HPDE6-E6E7 (cell line): ENCODE measurements around the gene TNIK.
A peak's percentile ranks its signal among the peaks of the same experiment; 100 is the strongest.

Experiments
- DNase-seq: peaks from one replicate; pipeline ENCODE4 v3.0.0; 2011; ENCODE audit warnings: missing footprints; ENCODE audit errors: extremely low spot score

The TNIK gene

DNA sequence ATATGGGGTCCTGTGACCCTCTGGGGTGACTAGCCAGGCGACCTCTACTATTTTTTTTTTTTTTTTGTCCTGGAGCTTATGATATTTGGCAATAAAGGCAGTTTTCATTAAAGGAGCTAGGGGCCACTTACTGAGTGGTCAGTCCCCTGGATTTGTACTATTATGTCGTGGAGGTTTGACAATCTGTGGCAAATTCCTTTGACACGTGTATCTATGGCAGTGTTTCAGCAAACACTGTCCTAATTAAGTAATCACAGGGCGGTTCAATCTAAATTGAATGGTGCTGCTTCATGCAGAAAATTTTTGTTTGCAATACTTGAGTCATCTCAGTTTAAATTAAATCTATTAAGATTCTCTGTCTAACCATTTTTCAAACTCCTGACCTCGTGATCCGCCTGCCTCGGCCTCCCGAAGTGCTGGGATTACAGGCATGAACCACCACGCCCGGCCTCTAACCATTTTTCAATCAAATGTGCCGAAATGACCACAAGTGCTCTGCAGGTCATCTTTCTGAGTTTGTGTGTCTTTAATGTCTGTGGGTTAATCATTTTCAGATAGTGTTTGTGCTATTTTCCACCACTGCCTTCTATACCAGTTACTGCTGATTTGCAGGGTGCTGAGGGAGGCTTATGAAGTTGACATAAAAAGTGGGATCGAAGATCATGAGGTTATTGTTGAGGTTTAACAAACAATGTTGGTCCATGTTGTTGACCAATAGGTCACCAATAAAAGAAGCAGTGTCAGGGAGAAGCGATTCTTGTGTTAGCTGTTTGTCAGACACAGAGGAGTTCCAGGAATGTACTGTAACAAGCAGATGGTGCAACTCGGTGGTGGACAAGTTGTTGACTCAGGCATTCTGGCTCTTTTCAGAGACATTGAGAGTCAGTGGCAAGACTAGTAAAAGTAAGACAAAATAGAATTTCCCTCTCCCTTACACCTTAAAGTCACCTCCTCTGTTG is 415.1 kb downstream of the TNIK start:
- no peak for DNase-seq

DNA sequence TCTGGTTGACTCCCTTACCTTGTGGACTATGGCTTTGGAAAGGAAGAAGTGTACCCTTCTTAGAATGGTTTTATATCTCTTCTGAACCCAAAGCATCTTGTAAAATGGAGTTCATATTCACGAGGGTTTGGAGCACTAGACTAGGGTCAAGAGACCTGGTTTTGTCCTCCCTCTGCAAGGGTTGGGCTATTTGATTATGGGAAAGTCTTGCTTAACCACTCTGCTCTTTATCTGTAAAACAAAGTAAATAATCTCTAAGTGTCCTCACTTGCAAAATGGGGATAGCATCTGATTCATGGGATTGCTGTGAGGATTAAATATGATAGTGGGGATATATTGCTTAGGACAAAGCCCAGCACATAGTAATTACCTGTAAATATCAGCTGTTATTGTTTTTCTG is 415.8 kb downstream of the TNIK start:
- no peak for DNase-seq

DNA sequence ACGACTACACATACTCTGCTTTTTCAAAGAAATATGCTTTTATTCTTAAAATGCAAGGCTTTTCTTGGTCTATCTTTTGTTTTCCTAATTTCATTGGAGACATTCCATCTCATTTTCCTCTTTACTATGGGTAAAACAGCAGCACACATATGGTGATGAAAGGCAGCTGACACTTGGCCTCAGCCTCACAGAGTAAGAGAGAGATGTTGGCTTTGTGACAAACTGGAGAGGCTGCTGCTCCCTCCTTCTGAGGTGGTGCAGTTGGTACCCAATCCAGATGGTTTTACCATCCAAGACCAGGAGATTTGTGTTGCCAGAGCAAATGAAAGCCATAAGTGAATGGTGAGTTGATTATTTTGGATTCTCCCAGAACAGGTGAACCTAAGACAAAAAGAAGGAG is 420.5 kb downstream of the TNIK start:
- no peak for DNase-seq

DNA sequence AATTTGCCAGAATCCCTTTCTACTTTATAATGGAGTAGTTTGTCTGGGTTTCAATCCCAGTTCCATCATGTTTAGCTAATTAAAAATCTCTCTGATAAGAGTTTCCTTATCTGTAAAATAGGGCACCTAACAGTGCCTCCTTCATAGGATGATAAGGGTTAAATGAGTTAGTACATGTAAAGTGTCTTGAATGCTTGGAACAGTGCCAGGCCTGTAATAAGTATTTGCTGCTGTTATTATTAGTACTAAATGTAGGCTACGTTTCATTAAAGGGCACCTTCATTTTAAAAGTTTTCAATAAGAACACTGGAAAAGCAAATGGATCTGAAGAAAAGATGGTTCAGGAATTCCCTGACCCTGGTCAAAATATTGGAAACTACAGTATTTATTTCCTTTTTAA is 421.9 kb downstream of the TNIK start:
- DNase-seq: no peak

DNA sequence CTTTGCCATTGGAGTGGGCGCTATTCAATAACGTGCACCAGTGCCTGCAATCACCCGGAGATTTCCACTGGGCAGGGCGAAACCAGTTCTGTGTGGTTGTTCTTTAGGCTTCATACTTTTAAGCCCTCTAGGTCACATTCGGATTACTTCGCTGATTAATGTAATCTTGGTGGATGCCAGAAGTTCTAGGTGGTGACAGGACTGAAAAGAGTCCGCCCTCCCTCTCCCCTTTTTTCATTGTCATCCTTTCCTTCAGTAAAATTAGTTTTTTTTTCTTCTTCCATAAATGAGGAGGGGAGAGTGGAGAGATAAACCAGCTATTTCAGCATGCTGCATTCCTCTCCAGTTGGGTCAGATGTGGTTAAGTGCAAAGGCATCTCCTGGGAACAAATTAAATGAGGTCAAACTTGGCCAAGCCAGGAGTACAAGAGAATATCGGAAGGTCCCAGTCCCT is 431.4 kb downstream of the TNIK start:
- no peak for DNase-seq

DNA sequence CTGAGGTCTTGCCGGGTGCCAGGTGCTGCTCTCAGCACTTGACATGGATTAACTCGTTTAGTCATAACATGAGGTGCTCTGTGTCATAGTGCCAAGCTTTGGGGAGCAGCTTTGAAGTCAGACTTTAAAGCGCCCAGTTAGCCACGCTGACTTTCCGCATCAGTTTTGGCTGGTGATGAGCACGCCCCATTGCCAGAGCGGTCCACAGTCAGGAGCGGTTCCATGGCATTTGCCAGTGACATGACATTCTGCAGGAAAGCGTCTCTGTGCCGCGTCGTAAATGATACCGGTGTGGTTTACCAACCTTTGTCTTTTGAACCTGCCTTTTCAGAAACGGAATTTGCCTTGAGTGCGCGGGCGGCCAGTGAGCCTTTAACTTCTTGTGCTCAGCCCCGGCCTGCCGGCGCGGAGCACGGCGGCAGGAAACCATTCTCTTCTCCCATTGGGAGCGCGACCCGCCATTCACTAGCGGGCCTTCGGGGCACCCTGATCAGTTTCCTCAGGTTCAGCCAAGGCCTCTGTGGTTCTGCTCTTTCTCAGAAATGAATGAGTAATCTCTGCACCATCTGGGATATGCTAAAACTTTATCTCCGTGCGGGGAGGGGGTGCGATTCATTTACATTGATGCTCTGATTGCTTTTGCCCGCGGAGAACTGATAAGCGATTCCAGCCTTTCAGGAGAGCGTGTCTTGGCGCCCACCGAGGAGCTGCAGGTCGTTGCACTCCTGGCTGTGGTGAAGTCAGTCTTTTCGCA is 432.0 kb downstream of the TNIK start:
- DNase-seq: peak; percentile 42

DNA sequence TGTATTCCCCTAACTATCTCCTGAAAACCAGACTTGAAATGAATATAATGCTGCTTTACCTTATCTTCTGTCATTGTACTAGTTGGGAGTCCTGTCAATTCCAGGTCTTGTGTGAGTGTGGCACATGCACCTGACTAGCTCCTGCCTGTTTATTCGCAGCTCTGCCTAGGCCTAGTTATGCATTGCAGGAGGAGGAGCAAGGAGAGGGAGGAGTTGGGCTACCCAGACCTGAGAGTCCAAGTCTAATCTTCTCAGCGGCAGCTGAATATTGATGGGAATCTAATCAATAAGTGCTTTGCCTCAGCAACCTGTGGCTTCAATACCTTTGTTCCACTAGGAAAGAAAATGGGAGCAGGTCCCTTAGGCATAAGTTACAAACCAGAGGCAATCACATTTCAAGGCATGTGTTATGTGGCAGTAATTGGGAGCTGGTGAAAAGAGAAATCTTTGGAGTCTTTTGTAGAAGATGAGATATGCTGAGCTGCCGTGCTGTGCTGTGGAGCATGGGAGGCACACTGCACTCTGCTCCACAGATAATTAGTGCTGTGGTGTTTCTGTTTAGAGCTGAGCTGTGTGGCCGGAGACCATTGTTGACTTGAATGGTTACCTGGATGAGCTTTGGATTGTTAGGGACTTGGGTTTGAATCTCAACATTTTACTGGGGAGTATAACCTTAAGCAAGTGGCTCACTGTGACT is 433.5 kb downstream of the TNIK start, which contains the start of gene SLC2A2:
TSS of gene SLC2A2 (minus strand) at position 124 of the 697 bp plus-strand sequence. CDS start at position 74, 50 bp downstream.
- DNase-seq: no peak

DNA sequence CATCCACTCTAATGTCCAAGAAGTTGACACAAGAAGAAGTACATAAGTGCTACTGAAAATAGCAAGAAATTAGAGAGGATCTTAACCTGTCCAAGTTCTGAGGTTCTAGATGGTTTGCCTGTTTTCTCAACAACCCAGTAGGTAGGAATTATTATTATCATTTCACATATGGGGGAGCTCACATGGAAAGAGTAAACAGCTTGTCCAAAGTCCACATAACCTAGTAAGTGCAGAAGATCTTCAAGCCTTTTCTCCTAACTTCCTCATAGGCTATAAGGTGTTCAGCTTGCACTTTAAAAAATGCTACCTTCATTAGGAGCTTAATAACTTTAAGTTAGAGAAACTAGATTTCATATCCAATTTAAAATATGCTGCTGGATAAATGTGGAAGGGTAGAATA is 436.6 kb downstream of the TNIK start:
- DNase-seq: no peak

DNA sequence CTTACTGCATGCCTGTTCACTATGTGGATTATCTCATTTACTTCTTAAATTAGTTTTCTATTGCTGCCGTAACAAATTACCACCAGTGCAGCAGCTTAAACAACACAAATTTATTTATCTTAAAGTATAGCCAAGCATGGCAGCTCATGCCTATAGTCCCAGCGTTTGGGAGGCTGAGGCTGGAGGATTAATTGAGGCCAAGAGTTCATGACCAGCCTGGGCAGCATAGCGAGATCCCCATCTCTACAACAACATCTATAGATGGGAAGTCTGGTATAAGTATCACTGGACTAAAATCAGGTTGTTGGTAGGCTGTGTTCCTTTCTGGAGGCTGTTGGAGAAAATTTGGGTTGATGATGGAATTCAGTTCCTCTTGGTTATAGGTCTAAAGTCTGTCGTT is 438.8 kb downstream of the TNIK start:
- no peak for DNase-seq

DNA sequence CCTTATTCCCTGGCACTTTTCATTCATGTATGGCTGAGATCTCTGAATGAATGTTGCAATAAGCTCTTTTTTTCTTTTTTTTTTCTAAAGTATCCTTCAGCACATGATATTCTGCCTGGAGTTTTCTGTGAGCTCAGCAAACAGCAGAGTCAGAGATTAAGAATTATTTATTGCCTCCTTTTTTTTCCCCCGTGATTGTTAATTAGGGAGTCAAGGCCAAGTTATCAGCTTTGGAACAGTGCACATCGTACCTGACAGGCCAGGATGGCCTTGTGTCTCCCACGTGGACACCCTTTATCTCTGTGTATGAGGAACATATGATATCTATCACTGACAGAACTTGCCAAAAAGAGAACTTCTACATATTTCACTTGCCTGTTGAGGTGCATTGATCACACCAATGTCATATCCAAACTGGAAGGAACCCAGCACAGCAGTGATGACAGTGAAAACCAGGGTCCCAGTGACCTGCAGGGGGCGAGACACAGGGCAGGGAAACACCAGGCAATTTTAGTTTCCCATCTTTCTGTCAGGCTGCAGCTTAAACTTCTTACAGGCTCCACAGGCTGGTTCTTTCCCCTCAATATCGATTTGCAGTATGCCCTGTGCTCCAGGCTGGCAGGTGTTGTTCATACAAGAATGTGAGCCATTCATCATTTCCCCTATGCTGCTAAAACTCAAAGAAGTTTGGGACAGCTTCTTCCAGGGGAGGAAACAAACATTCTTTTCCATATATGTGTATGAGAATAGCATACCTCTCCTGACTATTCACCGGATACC is 441.9 kb downstream of the TNIK start:
- DNase-seq: no peak

DNA sequence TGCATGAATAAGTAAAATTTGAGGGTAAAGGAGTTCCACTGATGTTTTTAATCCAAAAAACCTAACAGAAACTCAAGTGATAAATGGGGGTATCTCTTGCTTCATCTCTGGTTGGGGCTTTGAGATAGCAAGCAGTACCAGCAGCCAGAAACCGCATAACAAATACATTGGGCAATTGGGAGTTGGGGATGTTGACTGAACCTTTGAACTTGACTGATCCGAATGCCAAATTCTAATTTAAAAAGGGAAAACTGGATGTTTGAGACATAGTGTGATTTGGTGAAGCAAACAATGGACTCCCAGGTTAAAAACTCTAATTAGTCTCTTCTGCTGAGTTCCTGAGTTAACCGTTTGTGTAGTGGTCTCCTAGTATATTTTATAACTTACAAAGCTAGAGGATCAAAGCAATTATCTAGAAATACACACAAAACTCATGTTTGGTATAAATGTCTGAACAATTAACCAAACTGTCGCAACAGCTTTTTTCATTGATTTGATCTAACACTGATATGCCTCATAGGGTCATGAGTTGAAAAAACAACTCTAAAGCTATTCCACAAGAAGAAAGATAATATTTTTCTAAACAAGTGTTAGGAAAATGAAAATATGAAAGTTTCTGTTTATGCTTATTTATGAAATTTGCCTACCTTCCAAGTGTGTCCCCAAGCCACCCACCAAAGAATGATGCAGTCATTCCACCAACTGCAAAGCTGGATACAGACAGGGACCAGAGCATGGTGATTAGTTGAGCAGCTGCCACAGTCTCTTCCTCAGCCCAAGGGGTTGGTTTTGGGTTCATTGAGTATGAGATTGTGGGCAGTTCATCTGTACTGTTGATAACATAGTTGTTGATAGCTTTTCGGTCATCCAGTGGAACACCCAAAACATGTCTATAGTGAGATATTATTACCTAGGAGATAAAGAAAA is 446.1 kb downstream of the TNIK start:
- DNase-seq: no peak

DNA sequence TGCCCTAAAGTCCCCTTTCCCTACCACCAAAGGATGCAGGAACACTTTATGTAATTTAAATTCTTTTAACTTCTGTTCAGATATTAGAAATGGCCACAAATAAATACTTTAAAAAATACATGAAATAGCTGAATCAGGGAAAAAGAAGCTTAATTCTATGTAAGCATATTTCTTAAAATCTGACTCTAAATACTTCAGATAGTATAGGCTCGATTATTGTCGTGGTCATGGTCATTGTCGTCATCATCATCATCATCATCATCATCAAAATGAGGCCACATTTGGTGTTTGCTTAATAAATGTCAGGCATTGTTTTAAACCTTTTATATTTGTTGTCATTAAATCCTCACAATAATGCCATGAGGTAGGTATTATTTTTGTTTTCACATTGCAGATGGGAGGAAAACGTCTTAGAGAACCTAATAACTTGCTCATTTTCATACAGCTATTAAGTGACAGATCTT is 448.3 kb downstream of the TNIK start:
- DNase-seq: no peak
